Right cardiac atrium (tissue), 5 donors: ENCODE data around the gene ATP1B3. TPM values are rescaled to one million over a fixed set of nuclear protein-coding genes. Genes with fewer than 3 reads are reported as not detected.
A peak's percentile ranks its signal among the peaks of the same experiment; 100 is the strongest.

ENCODE experiments used
- ATAC-seq, 2 donors: fragments of 200-7000 bp; cut with Tn5 transposase; one replicate each; pipeline versions ENCODE4 v1.8.0 to v1.9.1; 2020; ENCODE audit warnings: moderate library complexity in 2 of 2, mild to moderate bottlenecking in 1 of 2
- DNase-seq, 3 donors: peaks; one replicate each; pipeline ENCODE4 v3.0.0-alpha.2; 2020
- H3K27ac ChIP-seq: one replicate; pipeline ENCODE4 v1.5.1; 2013; ENCODE audit warnings: mild to moderate bottlenecking, low read length, control low read depth, moderate library complexity
- H3K27me3 ChIP-seq: one replicate; pipeline ENCODE4 v1.6.1; 2013; ENCODE audit not compliant: control insufficient read depth, insufficient read depth
- H3K4me1 ChIP-seq: one replicate; pipeline ENCODE4 v1.6.1; 2013; ENCODE audit warnings: low read length; ENCODE audit not compliant: control insufficient read depth, insufficient read depth
- H3K4me3 ChIP-seq: one replicate; pipeline ENCODE4 v1.5.1; 2013; ENCODE audit warnings: low read length, control low read depth
- H3K9me3 ChIP-seq: one replicate; pipeline ENCODE4 v1.6.1; 2013; ENCODE audit warnings: low read length; ENCODE audit not compliant: control insufficient read depth
- WGBS: extraction: QIAGEN DNeasy Blood & Tissue Kit; methylation state at CpG from one replicate; pipeline ENCODE4 v1.1.7; 2013; 5-methylcytosine and 5-hydroxymethylcytosine counted together
- intact Hi-C, 4 donors: fragments of 100-400 bp; cut with DNase I; formaldehyde crosslinking; loops; one replicate each; pipeline versions ENCODE4 v1.11.0 to v1.14.0; 2022 to 2023
- long read RNA-seq, 4 donors: library from polyadenylated mRNA; unstranded; transcript quantifications; one replicate each; pipeline ENCODE4 v2.0.0, GENCODE V29; 2020 to 2021
- polyA plus RNA-seq: library from polyadenylated mRNA; stranded (reverse); fragments of 200-250 nt; gene quantifications from one replicate; pipeline ENCODE4 v1.2.3, GENCODE V29; 2013
- total RNA-seq, 4 donors: library from RNA; stranded (reverse); fragmentation: NEBNext Ultra II Directional; extraction: Animal tissue kit (Norgen Biotek cat#: 25700); gene quantifications; one replicate each; pipeline ENCODE4 v1.2.1, GENCODE V29; 2021
- donor health status: healthy with polysubstance abuse.
- donor health status: DM: no; HTN: yes; CAD: no.
- donor health status: DM: no; HTN: no; CAD: no.
- donor health status: DM: no; HTN: yes; CAD: no; lungs with severe emphysema.
- donor health status: DM: yes; HTN: yes; CAD: no.

Gene ATP1B3
- total RNA-seq (10 to 100 TPM; 29.2 to 77.3 (median 49.3) TPM), polyA plus RNA-seq (54.5 TPM)
- long read RNA-seq, donor 1, transcript ATP1B3-204 (8 exons, 1,708 nt): minor isoform, 14 of 84 reads
- long read RNA-seq, donor 1, transcript ATP1B3-201 (7 exons, 1,811 nt): major isoform, 63 of 84 reads
- long read RNA-seq, donor 1, partial matches to known transcripts: 2 of 84 reads
- long read RNA-seq, donor 1, other reads (novel, unspliced or antisense): 5 of 84 reads
- long read RNA-seq, donor 2, transcript ATP1B3-204 (8 exons, 1,708 nt): minor isoform, 5 of 24 reads
- long read RNA-seq, donor 2, transcript ATP1B3-201 (7 exons, 1,811 nt): major isoform, 18 of 24 reads
- long read RNA-seq, donor 2, partial matches to known transcripts: 0 of 24 reads
- long read RNA-seq, donor 2, other reads (novel, unspliced or antisense): 0 of 24 reads
- long read RNA-seq, donor 3, transcript ATP1B3-204 (8 exons, 1,708 nt): minor isoform, 17 of 277 reads
- long read RNA-seq, donor 3, transcript ATP1B3-201 (7 exons, 1,811 nt): major isoform, 238 of 277 reads
- long read RNA-seq, donor 3, partial matches to known transcripts: 5 of 277 reads
- long read RNA-seq, donor 3, other reads (novel, unspliced or antisense): 15 of 277 reads
- long read RNA-seq, donor 4, transcript ATP1B3-204 (8 exons, 1,708 nt): minor isoform, 9 of 27 reads
- long read RNA-seq, donor 4, transcript ATP1B3-201 (7 exons, 1,811 nt): major isoform, 17 of 27 reads
- long read RNA-seq, donor 4, partial matches to known transcripts: 0 of 27 reads
- long read RNA-seq, donor 4, other reads (novel, unspliced or antisense): 1 of 27 reads

GRCh38 chr3:141876381-141876890, at the start of gene ATP1B3:
Gene ATP1B3, plus strand, starts transcription at chr3:141876643. Its CDS starts 159 bp downstream, at chr3:141876802.
- no peaks in the 10 kb centered on the region for H3K9me3 ChIP-seq
- H3K27ac ChIP-seq: peak within 1 kb of the TSS; percentile 100
- H3K4me3 ChIP-seq: peak within 1 kb of the TSS; percentile 99
- intact Hi-C loops: loop anchor here in 1 of 4 donors (10.0 kb wide), 2 partner anchors 82 to 142 kb away; partner anchors contain the start of gene RNF7
- DNase-seq (peak; percentile 89 to 95 (median 94)), ATAC-seq (peak; percentile 93 to 95)
- no peaks in the 10 kb centered on the region for H3K27me3 ChIP-seq
- no peaks in the 10 kb centered on the region for H3K4me1 ChIP-seq
- WGBS: under 1% methylated on average over 69 of the region's 69 CpGs

- intact Hi-C loops: no loop called here
- Histone ChIP-seq H3K27ac (no peak overlapping the region), H3K9me3 (no peaks in the 10 kb centered on the region), H3K27me3 (no peaks in the 10 kb centered on the region), H3K4me1 (no peaks in the 10 kb centered on the region), H3K4me3 (no peak overlapping the region)
- ATAC-seq: no peak
- no peak for DNase-seq
These were observed 48.0 kb upstream of the ATP1B3 start for GRCh38 chr3:141828487-141828886.

GRCh38 chr3:141828890-141829289, 47.6 kb upstream of the ATP1B3 start:
- intact Hi-C loops: no loop called here
- Histone ChIP-seq H3K4me3 (no peak overlapping the region), H3K4me1 (no peaks in the 10 kb centered on the region), H3K27ac (no peak overlapping the region), H3K27me3 (no peaks in the 10 kb centered on the region), H3K9me3 (no peaks in the 10 kb centered on the region)
- peak in 2 of 3 donors; percentile 47 to 76 for DNase-seq
- ATAC-seq: peak; percentile 88 to 89
- WGBS: 29% methylated on average over 2 of the region's 2 CpGs

GRCh38 chr3:141830508-141830907, 45.9 kb upstream of the ATP1B3 start:
- WGBS: 81% methylated on average over 6 of the region's 6 CpGs
- Histone ChIP-seq H3K4me3 (no peak overlapping the region), H3K27me3 (no peaks in the 10 kb centered on the region), H3K4me1 (no peaks in the 10 kb centered on the region), H3K27ac (no peak overlapping the region), H3K9me3 (no peaks in the 10 kb centered on the region)
- intact Hi-C loops: no loop called here
- ATAC-seq (no peak), DNase-seq (no peak)

GRCh38 chr3:141834292-141834691, 42.2 kb upstream of the ATP1B3 start:
- intact Hi-C loops: no loop called here
- Histone ChIP-seq H3K27me3 (no peaks in the 10 kb centered on the region), H3K9me3 (no peaks in the 10 kb centered on the region), H3K27ac (no peak overlapping the region), H3K4me1 (no peaks in the 10 kb centered on the region), H3K4me3 (no peak overlapping the region)
- 98% methylated on average over 3 of the region's 3 CpGs for WGBS
- ATAC-seq: no peak
- DNase-seq: no peak

- Histone ChIP-seq H3K4me3 (no peak overlapping the region), H3K4me1 (no peaks in the 10 kb centered on the region), H3K9me3 (no peaks in the 10 kb centered on the region), H3K27ac (no peak overlapping the region), H3K27me3 (no peaks in the 10 kb centered on the region)
- ATAC-seq (no peak), DNase-seq (no peak)
- intact Hi-C loops: no loop called here
- 94% methylated on average over 15 of the region's 15 CpGs for WGBS
These were observed 40.8 kb upstream of the ATP1B3 start for GRCh38 chr3:141835557-141836229.

- no peak for DNase-seq
- Histone ChIP-seq H3K27me3 (no peaks in the 10 kb centered on the region), H3K27ac (no peak overlapping the region), H3K9me3 (no peaks in the 10 kb centered on the region), H3K4me3 (no peak overlapping the region), H3K4me1 (no peaks in the 10 kb centered on the region)
- no peak for ATAC-seq
- intact Hi-C loops: no loop called here
These were observed 37.1 kb upstream of the ATP1B3 start for GRCh38 chr3:141839389-141839788.

GRCh38 chr3:141840737-141841544, 35.5 kb upstream of the ATP1B3 start:
- H3K27me3 ChIP-seq: no peaks in the 10 kb centered on the region
- ATAC-seq: peak in 1 of 2 donors; percentile 84
- 55% methylated on average over 6 of the region's 6 CpGs for WGBS
- no peak overlapping the region for H3K4me3 ChIP-seq
- peak overlapping the region; percentile 56 for H3K27ac ChIP-seq
- no peaks in the 10 kb centered on the region for H3K9me3 ChIP-seq
- H3K4me1 ChIP-seq: no peaks in the 10 kb centered on the region
- DNase-seq: no peak
- intact Hi-C loops: no loop called here

GRCh38 chr3:141844108-141844507, 32.3 kb upstream of the ATP1B3 start:
- ATAC-seq: no peak
- no peaks in the 10 kb centered on the region for H3K4me1 ChIP-seq
- intact Hi-C loops: no loop called here

GRCh38 chr3:141844812-141845211, 31.6 kb upstream of the ATP1B3 start:
- Histone ChIP-seq H3K9me3 (no peaks in the 10 kb centered on the region), H3K4me1 (no peaks in the 10 kb centered on the region), H3K27me3 (no peaks in the 10 kb centered on the region), H3K27ac (no peak overlapping the region), H3K4me3 (no peak overlapping the region)
- intact Hi-C loops: no loop called here
- no peak for DNase-seq
- ATAC-seq: no peak
- 98% methylated on average over 2 of the region's 2 CpGs for WGBS

More at GRCh38 chr3:141844108-141844507, 32.3 kb upstream of the ATP1B3 start:
- DNase-seq: no peak
- Histone ChIP-seq H3K27ac (no peak overlapping the region), H3K9me3 (no peaks in the 10 kb centered on the region), H3K27me3 (no peaks in the 10 kb centered on the region), H3K4me3 (no peak overlapping the region)
- WGBS: 95% methylated on average over 1 of the region's 1 CpG
